Measurements from ENCODE around the gene ELOVL6.

The ELOVL6 gene

DNA sequence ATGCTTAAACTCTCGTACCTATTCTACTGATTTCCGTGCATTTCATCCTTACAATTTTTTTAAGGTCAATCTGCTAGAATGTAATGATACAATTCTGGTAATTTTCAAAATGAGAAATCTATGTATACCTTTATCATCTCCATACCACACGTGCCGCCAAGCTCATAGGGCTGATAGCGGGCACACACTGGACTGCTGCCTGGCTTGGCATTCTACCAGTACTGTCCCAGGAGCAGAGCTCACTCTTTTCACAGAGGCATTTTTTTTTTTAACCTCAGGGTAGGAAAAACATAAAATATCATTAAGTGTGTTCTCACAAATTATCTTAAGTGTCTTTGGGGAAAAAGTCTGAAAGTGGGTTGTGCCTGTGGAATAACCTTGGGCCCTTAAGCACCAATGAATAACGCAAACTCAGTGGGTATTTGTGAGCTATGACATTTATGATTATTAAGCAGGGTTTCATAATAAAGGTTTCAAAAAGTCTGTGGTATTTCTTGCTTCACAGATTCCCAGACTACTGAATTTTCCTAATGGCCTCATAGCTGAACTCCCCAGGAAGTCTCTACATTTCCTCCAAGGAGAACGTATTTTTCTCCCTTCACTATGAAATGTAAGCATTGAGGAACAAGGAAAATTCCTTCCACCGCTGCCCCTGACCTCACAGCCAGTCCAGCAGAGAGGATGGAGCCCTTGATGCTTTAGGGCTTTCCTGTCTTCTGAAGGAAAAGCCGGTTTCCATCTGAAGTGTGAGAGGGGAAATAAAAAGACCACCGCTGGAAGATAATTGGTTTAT lies 125.2 kb downstream of the ELOVL6 start:
- Histone ChIP-seq H3K9me3 (no peaks in the 10 kb centered on the region), H3K4me3 (ENCODE audit: low read depth in 1 of 2, low read length in 1 of 2) (no peak overlapping the region), H3K27me3 (no peaks in the 10 kb centered on the region), H3K27ac (no peak overlapping the region), H3K36me3 (no peaks in the 10 kb centered on the region), H3K4me1 (ENCODE audit: control insufficient read depth in 1 of 2, insufficient read depth in 1 of 2, low read depth in 1 of 2, low read length in 1 of 2) (peaks cover 0 to 7% of the 10 kb centered on the region in 2 experiments)
- TF ChIP-seq, protein P1, sequence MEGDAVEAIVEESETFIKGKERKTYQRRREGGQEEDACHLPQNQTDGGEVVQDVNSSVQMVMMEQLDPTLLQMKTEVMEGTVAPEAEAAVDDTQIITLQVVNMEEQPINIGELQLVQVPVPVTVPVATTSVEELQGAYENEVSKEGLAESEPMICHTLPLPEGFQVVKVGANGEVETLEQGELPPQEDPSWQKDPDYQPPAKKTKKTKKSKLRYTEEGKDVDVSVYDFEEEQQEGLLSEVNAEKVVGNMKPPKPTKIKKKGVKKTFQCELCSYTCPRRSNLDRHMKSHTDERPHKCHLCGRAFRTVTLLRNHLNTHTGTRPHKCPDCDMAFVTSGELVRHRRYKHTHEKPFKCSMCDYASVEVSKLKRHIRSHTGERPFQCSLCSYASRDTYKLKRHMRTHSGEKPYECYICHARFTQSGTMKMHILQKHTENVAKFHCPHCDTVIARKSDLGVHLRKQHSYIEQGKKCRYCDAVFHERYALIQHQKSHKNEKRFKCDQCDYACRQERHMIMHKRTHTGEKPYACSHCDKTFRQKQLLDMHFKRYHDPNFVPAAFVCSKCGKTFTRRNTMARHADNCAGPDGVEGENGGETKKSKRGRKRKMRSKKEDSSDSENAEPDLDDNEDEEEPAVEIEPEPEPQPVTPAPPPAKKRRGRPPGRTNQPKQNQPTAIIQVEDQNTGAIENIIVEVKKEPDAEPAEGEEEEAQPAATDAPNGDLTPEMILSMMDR (IDR thresholded peaks at IDR 0.05) = no peak

DNA sequence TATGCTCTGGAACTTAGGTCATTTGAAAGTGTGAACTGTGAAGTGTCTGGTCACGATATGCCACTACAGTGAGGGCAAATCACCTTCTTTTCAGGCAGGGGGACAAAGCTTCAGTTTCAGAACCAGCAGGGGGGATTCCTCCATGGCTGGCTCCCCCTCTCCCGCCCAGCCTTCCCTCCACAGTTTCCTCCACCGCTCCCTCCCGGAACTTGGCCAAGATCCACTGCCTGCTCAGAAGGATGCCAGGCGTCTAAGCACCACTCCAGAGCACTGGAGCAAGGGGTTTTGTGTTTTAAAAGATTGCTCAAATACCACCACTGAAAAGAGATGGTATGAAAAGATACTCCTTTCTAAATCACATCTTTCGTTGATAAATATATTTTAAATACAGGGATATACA lies 126.9 kb downstream of the ELOVL6 start:
- no peak overlapping the region for H3K27ac ChIP-seq
- H3K9me3 ChIP-seq = no peaks in the 10 kb centered on the region
- no peak overlapping the region for H3K4me3 ChIP-seq (ENCODE audit: low read depth in 1 of 2, low read length in 1 of 2)
- TF ChIP-seq, protein P1 (IDR thresholded peaks at IDR 0.05) = no peak
- peaks cover 0 to 7% of the 10 kb centered on the region in 2 experiments for H3K4me1 ChIP-seq (ENCODE audit: control insufficient read depth in 1 of 2, insufficient read depth in 1 of 2, low read depth in 1 of 2, low read length in 1 of 2)
- H3K27me3 ChIP-seq = no peaks in the 10 kb centered on the region
- H3K36me3 ChIP-seq = no peaks in the 10 kb centered on the region

DNA sequence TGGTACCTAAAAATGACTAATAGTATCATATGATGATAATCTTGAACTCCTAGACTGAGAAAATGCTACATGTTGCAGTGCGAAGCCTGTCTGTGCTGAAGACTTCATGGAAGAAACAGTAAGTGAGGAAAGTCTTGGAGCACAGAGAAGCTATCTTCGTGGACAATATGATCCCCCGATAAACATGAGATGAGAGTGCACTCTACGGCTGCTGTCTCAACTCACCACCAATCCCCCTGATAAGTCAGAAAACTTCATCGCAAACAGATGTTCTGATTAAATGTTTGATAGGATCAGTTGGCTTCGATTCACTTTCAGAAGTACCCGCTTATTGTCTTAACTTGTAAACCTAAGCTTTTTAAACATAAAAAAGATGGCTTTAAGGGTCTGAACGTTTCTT lies 130.2 kb downstream of the ELOVL6 start:
- TF ChIP-seq, protein P1 (IDR thresholded peaks at IDR 0.05) = no peak
- Histone ChIP-seq H3K4me3 (ENCODE audit: low read depth in 1 of 2, low read length in 1 of 2) (no peak overlapping the region), H3K9me3 (no peaks in the 10 kb centered on the region), H3K4me1 (ENCODE audit: control insufficient read depth in 1 of 2, insufficient read depth in 1 of 2, low read depth in 1 of 2, low read length in 1 of 2) (peaks cover 0 to 3% of the 10 kb centered on the region in 2 experiments), H3K36me3 (no peaks in the 10 kb centered on the region), H3K27me3 (no peaks in the 10 kb centered on the region), H3K27ac (no peak overlapping the region)

DNA sequence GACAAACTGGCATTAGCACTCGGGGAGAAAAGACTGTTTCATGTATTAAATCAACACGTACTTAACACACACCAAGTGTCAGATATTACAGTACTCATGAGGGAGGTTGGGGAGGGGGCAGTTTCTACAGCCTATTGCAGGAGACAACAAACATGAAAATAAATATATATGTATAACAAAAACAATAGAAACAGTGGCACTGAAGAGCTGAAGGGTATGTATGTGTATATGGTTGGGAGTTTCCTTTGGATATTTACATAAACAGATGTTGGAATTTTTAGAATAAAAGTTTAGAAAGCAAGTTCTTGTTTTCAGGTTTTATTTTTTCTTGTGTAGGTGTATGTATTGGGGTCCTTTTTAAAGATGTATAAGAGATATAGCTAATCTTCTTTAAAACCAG lies 133.5 kb downstream of the ELOVL6 start:
- H3K27ac ChIP-seq = no peak overlapping the region
- H3K4me1 ChIP-seq (ENCODE audit: control insufficient read depth in 1 of 2, insufficient read depth in 1 of 2, low read depth in 1 of 2, low read length in 1 of 2) = no peaks in the 10 kb centered on the region
- H3K9me3 ChIP-seq = no peaks in the 10 kb centered on the region
- H3K4me3 ChIP-seq (ENCODE audit: low read depth in 1 of 2, low read length in 1 of 2) = no peak overlapping the region
- TF ChIP-seq, protein P1 (IDR thresholded peaks at IDR 0.05) = no peak
- H3K36me3 ChIP-seq = no peaks in the 10 kb centered on the region
- no peaks in the 10 kb centered on the region for H3K27me3 ChIP-seq

DNA sequence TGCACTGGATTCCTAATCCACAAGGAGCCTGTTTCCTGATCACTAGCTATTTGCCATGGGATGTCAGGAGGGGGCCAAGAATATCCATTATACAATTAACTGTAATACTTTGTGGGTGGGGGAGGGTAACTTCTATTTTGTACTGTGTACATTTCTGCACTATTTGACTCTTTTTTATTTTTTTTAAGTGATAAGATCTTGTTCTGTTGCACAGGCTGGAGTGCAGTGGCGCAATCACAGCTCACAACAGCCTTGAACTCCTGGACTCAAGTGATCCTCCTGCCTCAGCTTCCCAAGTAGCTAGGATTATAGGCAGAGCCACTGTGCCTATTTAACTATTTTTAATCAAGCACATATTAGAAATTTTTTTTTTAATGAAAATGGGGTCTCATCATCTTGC lies 134.1 kb downstream of the ELOVL6 start:
- Histone ChIP-seq H3K4me3 (ENCODE audit: low read depth in 1 of 2, low read length in 1 of 2) (no peak overlapping the region), H3K27ac (no peak overlapping the region), H3K27me3 (no peaks in the 10 kb centered on the region), H3K9me3 (no peaks in the 10 kb centered on the region), H3K36me3 (no peaks in the 10 kb centered on the region), H3K4me1 (ENCODE audit: control insufficient read depth in 1 of 2, insufficient read depth in 1 of 2, low read depth in 1 of 2, low read length in 1 of 2) (no peaks in the 10 kb centered on the region)
- TF ChIP-seq, protein P1 (IDR thresholded peaks at IDR 0.05) = no peak

All from neutrophil (primary cell).